ENCODE measurements around the gene RRP36. TPM values are rescaled to one million over a fixed set of nuclear protein-coding genes. Genes with fewer than 3 reads are reported as not detected.
A peak's percentile ranks its signal among the peaks of the same experiment; 100 is the strongest.

RRP36 gene
- total and polyA plus RNA-seq, 12 donors: 19.4 to 43.6 (median 25.6) TPM

DNA sequence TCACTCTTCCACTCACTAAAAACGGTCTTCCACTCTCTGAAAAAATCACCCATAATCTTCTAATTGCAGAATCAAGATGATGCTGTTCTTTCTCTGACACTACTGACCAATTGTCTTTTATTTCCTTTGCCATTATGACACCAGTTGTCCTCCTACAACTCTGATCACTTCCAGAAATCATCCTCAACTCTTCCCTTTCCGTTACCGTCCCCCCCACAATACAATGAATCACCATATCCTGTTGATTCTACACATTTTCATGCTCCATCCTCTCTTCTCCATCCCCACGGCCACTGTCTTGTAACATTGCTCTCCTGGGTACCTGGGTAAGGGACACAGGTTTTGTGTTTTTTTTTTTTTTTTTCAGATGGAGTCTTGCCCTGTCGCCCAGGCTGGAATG lies 39.6 kb upstream of the RRP36 start:
- DNase-seq (no peak), ATAC-seq (no peak)
- 85 to 88% methylated on average over 5 of the region's 5 CpGs for WGBS, 2 donors
- no peak for TF ChIP-seq CTCF (IDR thresholded peaks at IDR 0.05)
- Histone ChIP-seq H3K36me3 (peaks cover 0 to 2% (median 0%) of the 10 kb centered on the region in 9 donors), H3K4me3 (no peak overlapping the region), H3K27ac (no peak overlapping the region), H3K4me1 (peaks cover 15 to 56% (median 47%) of the 10 kb centered on the region in 9 donors), H3K9me3 (no peaks in the 10 kb centered on the region), H3K27me3 (no peaks in the 10 kb centered on the region)
- intact Hi-C loops (cut with DNase I): no loop called here

DNA sequence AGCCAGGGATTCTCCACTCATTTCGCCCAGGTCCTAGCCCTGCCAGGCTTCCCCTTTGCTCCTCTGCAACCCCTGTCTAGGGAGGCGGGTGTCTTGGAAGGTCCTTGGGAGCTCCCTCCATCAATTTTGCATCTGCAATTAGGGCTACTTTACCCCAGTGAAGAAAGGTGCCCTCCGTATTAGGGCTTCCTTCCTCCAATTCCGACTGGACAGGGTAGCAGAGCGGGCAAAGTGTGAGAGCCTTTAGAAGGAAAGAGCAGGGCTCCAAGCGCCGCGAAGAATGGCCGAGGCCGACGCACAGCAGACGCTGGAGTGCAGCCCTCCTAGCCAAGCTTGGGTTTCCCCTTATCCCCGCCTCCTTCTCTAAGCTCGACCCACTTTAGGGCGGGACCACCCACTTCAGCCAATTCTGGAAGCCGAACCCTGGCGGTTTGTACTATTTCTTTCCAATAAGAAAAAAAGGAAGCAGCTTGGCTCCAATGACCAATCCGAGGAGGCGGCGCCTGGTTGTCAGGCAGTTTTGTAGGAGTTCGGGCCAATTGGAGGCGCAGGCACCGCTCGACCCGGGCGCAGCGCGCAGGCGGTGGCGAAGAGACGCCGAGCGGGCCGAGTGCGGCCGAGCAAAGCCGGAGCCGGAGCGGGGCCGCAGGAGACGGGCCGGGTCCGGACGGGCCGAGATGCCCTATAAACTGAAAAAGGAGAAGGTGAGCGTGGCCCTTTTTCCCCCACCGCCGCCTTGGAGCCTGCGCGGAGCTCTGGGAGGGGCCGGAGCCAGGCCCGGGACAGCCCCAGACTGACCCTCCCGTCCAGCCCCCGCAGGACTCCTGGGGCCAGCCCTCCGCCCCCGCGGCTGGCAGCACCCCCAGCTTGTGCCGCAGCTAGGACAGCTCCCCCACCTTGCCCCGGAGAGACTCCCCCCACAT lies 37.2 kb upstream of the RRP36 start, which contains the start of gene PPP2R5D:
TSS of gene PPP2R5D (plus strand) at position 570 of the 923 bp plus-strand sequence. CDS start at position 678, 108 bp downstream.
- DNase-seq: peak; percentile 94 to 99
- peak within 1 kb of the TSS; percentile 73 to 95 (median 86) for H3K4me3 ChIP-seq
- no peaks in the 10 kb centered on the region for H3K27me3 ChIP-seq
- TF ChIP-seq CTCF (IDR thresholded peaks at IDR 0.05): no peak
- intact Hi-C loops (cut with DNase I): no loop called here
- H3K27ac ChIP-seq: peak within 1 kb of the TSS; percentile 59 to 94 (median 88)
- WGBS, 2 donors: 0% methylated on average over 50 to 59 of the region's 59 CpGs
- no peaks in the 10 kb centered on the region for H3K9me3 ChIP-seq
- peaks cover 0 to 18% (median 2%) of the 10 kb centered on the region in 9 donors for H3K36me3 ChIP-seq
- peaks cover 11 to 62% (median 53%) of the 10 kb centered on the region in 9 donors for H3K4me1 ChIP-seq
- ATAC-seq: peak; percentile 96 to 98 (median 97)

DNA sequence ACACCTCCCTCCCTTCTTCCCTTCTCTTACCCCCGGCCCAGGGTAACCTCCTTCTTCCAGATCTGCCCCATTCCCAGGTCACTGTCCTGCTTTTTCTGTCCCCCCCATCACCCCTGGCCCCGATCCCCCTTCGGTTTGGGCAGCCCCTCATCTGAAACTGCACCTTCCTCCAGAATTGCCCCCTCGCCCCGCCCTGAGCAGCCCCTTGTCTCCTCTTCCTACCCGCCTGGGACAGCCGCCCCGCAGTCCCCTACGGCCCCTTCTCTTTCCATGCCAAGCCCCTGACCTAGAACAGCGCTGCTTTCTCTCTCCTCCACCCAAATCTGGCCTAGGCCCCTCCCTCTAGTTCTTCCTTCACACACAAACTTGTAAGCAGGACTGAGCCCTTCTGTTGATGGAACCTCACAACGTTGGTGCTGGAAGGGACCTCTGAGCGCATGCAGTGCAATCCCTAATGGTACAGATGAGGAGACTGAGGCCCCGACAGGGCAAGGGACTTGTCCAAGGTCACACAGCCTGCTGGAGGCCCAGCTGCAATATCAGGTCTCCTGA lies 36.4 kb upstream of the RRP36 start:
- Histone ChIP-seq H3K4me1 (peaks cover 11 to 54% (median 46%) of the 10 kb centered on the region in 9 donors), H3K27ac (peak overlapping the region in 9 of 10 donors; percentile 85 to 94 (median 88)), H3K27me3 (no peaks in the 10 kb centered on the region), H3K9me3 (no peaks in the 10 kb centered on the region), H3K36me3 (peaks cover 0 to 25% (median 8%) of the 10 kb centered on the region in 9 donors), H3K4me3 (peak overlapping the region; percentile 73 to 95 (median 86))
- TF ChIP-seq CTCF (IDR thresholded peaks at IDR 0.05): no peak
- WGBS, 2 donors: 11% methylated on average over 13 of the region's 13 CpGs
- intact Hi-C loops (cut with DNase I): no loop called here
- peak in 1 of 2 donors; percentile 29 for DNase-seq
- ATAC-seq: peak in 5 of 8 donors; percentile 1 to 6 (median 4)
